Measurements from ENCODE around the gene PHKB. TPM values are rescaled to one million over a fixed set of nuclear protein-coding genes. Genes with fewer than 3 reads are reported as not detected.

Gene PHKB
- total RNA-seq (2022), result 80.4 and 83.4 TPM in 2 replicates
- percentile 85 among the genes with signal in this experiment for Bru-seq, nascent RNA
- BruChase-seq, experiment 1, labeled RNA remaining after a 6-hour chase, result percentile 66 among the genes with signal in this experiment
- percentile 69 among the genes with signal in this experiment for BruChase-seq, experiment 2, labeled RNA remaining after a 2-hour chase
- long read RNA-seq, full-length matches to known transcripts, result 8 of 51 reads
- long read RNA-seq, partial matches to known transcripts, result 3 of 51 reads
- long read RNA-seq, other reads (novel, unspliced or antisense), result 40 of 51 reads

DNA sequence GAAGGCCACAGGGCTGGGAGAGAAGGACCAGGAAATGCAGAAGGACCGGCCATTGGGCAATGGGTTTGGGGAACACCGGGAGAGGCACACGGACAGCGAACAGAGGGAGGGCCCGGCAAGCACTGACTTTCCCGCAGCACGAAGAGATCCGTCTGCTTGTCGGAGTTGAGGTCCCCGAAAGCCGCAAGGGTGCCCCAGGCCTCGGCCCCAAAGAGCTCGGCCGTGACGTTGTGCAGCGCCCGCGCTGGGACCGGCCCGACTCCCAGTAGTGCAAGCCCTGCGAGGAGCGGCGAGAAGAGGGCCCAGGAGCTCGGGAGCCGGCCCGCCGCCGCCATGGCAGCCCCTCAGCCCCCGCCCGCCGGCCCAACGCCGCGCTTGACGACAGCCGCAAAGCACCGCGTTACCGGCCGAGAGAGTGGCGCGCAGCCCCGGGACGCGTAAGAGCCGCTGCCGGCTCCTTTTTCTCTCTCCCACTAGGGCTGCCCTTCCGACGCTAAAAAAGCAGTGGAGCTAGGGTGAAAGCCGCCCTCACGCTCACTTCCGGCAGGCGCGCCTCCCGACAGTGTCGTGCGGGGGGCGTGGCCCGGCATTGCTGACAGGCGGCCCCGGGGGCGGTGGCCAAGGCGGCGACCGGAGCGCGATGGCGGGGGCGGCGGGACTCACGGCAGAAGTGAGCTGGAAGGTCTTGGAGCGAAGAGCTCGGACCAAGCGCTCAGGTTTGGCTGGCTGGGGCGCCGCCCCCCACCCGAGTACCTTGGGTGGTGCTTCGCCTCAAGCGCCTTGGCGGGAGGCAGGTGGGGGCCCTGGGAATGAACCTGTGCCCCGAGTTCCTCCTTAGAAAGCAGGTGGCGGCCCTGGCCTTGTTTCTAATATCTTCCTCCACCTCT is at the start of gene PHKB, which contains the start of gene ITFG1:
Gene PHKB (plus strand): TSS at position 621 of the 887 bp plus-strand sequence. CDS start 20 bp downstream, at position 641.
Gene ITFG1 (minus strand): TSS at position 353 of the 887 bp plus-strand sequence. CDS start 18 bp downstream, at position 335.
- Mint-ChIP-seq H3K9me3 (ENCODE audit: low read depth, unreplicated experiment) (no peaks in the 10 kb centered on the region), H3K27ac (ENCODE audit: unreplicated experiment) (peak within 1 kb of the TSS; percentile 97), H3K27me3 (ENCODE audit: unreplicated experiment) (no peaks in the 10 kb centered on the region), H3K4me3 (ENCODE audit: low read depth, unreplicated experiment) (peak within 1 kb of the TSS; percentile 88), H3K4me1 (ENCODE audit: low read depth, unreplicated experiment) (peaks cover 18% of the 10 kb centered on the region), H3K36me3 (ENCODE audit: insufficient read depth, unreplicated experiment) (peaks cover 44% of the 10 kb centered on the region)
- peak; percentile 98 for DNase-seq
- CTCF ChIA-PET, result interaction anchor here (1.8 to 2.0 kb wide), 2 partner anchors 14 to 704 kb away, joined by 4 to 6 read pairs; no protein-coding TSS in a partner anchor
- TF ChIP-seq, protein P1, sequence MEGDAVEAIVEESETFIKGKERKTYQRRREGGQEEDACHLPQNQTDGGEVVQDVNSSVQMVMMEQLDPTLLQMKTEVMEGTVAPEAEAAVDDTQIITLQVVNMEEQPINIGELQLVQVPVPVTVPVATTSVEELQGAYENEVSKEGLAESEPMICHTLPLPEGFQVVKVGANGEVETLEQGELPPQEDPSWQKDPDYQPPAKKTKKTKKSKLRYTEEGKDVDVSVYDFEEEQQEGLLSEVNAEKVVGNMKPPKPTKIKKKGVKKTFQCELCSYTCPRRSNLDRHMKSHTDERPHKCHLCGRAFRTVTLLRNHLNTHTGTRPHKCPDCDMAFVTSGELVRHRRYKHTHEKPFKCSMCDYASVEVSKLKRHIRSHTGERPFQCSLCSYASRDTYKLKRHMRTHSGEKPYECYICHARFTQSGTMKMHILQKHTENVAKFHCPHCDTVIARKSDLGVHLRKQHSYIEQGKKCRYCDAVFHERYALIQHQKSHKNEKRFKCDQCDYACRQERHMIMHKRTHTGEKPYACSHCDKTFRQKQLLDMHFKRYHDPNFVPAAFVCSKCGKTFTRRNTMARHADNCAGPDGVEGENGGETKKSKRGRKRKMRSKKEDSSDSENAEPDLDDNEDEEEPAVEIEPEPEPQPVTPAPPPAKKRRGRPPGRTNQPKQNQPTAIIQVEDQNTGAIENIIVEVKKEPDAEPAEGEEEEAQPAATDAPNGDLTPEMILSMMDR (IDR thresholded peaks at IDR 0.05; ENCODE audit: unreplicated experiment), result no peak
- intact Hi-C loops (cut with micrococcal nuclease; ENCODE audit: unreplicated experiment), result loop anchor here (5.0 to 10.0 kb wide), 3 partner anchors 204 to 704 kb away; partner anchors contain the start of gene NETO2
- BruUV-seq (replicated peaks), result no TSS peak

DNA sequence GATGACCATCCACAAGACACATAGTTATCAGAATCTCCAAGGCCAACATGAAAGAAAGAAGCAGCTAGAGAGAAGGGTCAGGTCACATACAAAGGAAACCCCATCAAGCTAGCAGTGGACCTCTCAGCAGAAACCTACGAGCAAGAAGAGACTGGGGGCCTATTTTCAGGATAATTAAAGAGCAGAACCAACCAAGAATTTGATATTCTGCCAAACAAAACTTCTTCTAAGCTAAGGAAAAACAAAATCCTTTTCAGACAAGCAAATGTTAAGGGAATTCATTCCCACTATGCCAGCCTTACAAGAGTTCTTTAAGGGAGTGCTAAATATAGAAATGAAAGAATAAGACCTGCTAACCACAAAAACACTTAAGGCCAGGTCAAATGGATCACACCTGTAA is 48.1 kb upstream of the PHKB start:
- BruUV-seq (replicated peaks), result no TSS peak
- DNase-seq, result no peak
- TF ChIP-seq, protein P1 (IDR thresholded peaks at IDR 0.05; ENCODE audit: unreplicated experiment), result no peak
- Mint-ChIP-seq H3K4me3 (ENCODE audit: low read depth, unreplicated experiment) (no peak overlapping the region), H3K27me3 (ENCODE audit: unreplicated experiment) (no peaks in the 10 kb centered on the region), H3K27ac (ENCODE audit: unreplicated experiment) (no peak overlapping the region), H3K9me3 (ENCODE audit: low read depth, unreplicated experiment) (no peaks in the 10 kb centered on the region), H3K4me1 (ENCODE audit: low read depth, unreplicated experiment) (no peaks in the 10 kb centered on the region), H3K36me3 (ENCODE audit: insufficient read depth, unreplicated experiment) (no peaks in the 10 kb centered on the region)
- intact Hi-C loops (cut with micrococcal nuclease; ENCODE audit: unreplicated experiment), result no loop called here
- CTCF ChIA-PET, result interaction anchor here (0.5 kb wide), 1 partner anchor 271 kb away, joined by 3 read pairs; no protein-coding TSS in a partner anchor

DNA sequence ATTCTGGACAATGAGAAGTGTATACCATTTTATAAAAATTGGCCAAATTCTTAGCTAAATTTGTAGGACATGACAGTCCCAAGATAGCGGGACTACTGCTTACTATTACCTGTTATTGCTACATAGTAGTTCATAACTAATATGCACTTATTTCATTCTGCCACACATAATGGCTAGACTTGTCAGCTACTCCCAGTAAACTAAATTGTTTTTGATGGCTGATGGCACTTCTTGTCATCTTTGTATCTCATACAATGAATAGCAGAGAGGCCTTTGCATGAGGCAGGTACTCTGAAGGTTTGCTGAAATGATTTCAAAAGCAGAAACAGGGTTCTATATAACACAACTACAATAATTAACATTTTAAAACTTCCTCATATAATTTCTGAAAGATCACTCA is 44.3 kb upstream of the PHKB start:
- Mint-ChIP-seq H3K9me3 (ENCODE audit: low read depth, unreplicated experiment) (no peaks in the 10 kb centered on the region), H3K27me3 (ENCODE audit: unreplicated experiment) (no peaks in the 10 kb centered on the region), H3K4me3 (ENCODE audit: low read depth, unreplicated experiment) (no peak overlapping the region), H3K36me3 (ENCODE audit: insufficient read depth, unreplicated experiment) (no peaks in the 10 kb centered on the region), H3K4me1 (ENCODE audit: low read depth, unreplicated experiment) (no peaks in the 10 kb centered on the region), H3K27ac (ENCODE audit: unreplicated experiment) (no peak overlapping the region)
- intact Hi-C loops (cut with micrococcal nuclease; ENCODE audit: unreplicated experiment), result no loop called here
- CTCF ChIA-PET, result interaction anchor here (0.6 kb wide), 1 partner anchor 17 kb away, joined by 3 read pairs; no protein-coding TSS in a partner anchor
- no TSS peak for BruUV-seq (replicated peaks)
- TF ChIP-seq, protein P1 (IDR thresholded peaks at IDR 0.05; ENCODE audit: unreplicated experiment), result no peak
- no peak for DNase-seq

DNA sequence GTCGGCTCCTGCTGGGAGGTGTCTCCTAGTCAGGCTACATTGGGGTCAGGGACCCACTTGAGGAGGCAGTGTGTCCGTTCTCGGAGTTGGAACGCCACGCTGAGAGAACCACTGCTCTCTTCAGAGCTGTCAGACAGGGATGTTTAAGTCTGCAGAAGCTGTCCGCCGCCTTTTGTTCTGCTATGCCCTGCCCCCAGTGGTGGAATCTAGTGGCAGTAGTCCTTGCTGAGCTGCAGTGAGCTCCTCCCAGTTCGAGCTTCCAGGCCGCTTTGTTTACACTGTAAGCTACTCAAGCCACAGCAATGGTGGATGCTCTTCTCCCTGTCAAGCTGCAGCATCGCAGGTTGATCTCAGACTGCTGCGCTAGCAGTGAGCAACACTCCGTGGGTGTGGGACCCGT is 36.3 kb upstream of the PHKB start:
- CTCF ChIA-PET, result interaction anchor here (0.7 kb wide), 1 partner anchor 31 kb away, joined by 4 read pairs; no protein-coding TSS in a partner anchor
- no TSS peak for BruUV-seq (replicated peaks)

More for the DNA sequence above, 36.3 kb upstream of the PHKB start:
- no peak for DNase-seq
- no peaks in the 10 kb centered on the region for H3K9me3 Mint-ChIP-seq (ENCODE audit: low read depth, unreplicated experiment)
- H3K27ac Mint-ChIP-seq (ENCODE audit: unreplicated experiment), result no peak overlapping the region
- no peaks in the 10 kb centered on the region for H3K4me1 Mint-ChIP-seq (ENCODE audit: low read depth, unreplicated experiment)
- intact Hi-C loops (cut with micrococcal nuclease; ENCODE audit: unreplicated experiment), result no loop called here
- peaks cover 8% of the 10 kb centered on the region for H3K36me3 Mint-ChIP-seq (ENCODE audit: insufficient read depth, unreplicated experiment)
- no peak overlapping the region for H3K4me3 Mint-ChIP-seq (ENCODE audit: low read depth, unreplicated experiment)
- TF ChIP-seq, protein P1 (IDR thresholded peaks at IDR 0.05; ENCODE audit: unreplicated experiment), result no peak
- H3K27me3 Mint-ChIP-seq (ENCODE audit: unreplicated experiment), result no peaks in the 10 kb centered on the region

Data from Calu3 (cell line).